PFSK-1 (cell line): ENCODE results near the gene ZP2.

ENCODE experiments used
- FOXP2 ChIP-seq: optimal IDR thresholded peaks from 2 replicates; pipeline ENCODE3; 2011; ENCODE audit warnings: borderline replicate concordance, control low read depth, inconsistent platforms; ENCODE audit not compliant: insufficient read depth; ENCODE audit errors: extremely low read length, extremely low read depth
- POLR2AphosphoS5 ChIP-seq: IDR thresholded peaks from 2 replicates; pipeline ENCODE4 v1.6.1; 2012; ENCODE audit warnings: low read depth, mild to moderate bottlenecking, control low read depth, low read length, moderate library complexity
- REST ChIP-seq, 2 experiments: IDR thresholded peaks; 2 replicates each; pipeline versions ENCODE4 v1.6.1 to v1.8.0; 2011 to 2012; ENCODE audit warnings: low read depth in 2 of 2, low read length in 2 of 2, control low read depth in 1 of 2, inconsistent platforms in 1 of 2, mild to moderate bottlenecking in 1 of 2, moderate library complexity in 1 of 2; ENCODE audit not compliant: insufficient read depth in 1 of 2
- SIN3A ChIP-seq: IDR thresholded peaks from 2 replicates; pipeline ENCODE4 v1.6.1; 2012; ENCODE audit warnings: mild to moderate bottlenecking, low read length, moderate library complexity, borderline replicate concordance; ENCODE audit not compliant: insufficient read depth
- TAF1 ChIP-seq: IDR thresholded peaks from 2 replicates; pipeline ENCODE4 v1.6.1; 2012; ENCODE audit warnings: low read length, control low read depth, borderline replicate concordance; ENCODE audit not compliant: insufficient read depth

ZP2 gene

GRCh38 chr16:21185659-21186325 is 25.6 kb downstream of the ZP2 start:
- no peak for TF ChIP-seq FOXP2
- no peak for TF ChIP-seq REST (IDR thresholded peaks at IDR 0.05; ENCODE audit: insufficient read depth in 1 of 2, low read depth in 2 of 2, low read length in 2 of 2)
- TF ChIP-seq TAF1, result no peak
- no peak for TF ChIP-seq POLR2AphosphoS5
- TF ChIP-seq SIN3A, result no peak

- TF ChIP-seq FOXP2 (no peak), POLR2AphosphoS5 (no peak), REST (IDR thresholded peaks at IDR 0.05; ENCODE audit: insufficient read depth in 1 of 2, low read depth in 2 of 2, low read length in 2 of 2) (no peak), SIN3A (no peak), TAF1 (no peak)
Measured at GRCh38 chr16:21184834-21185233, 26.5 kb downstream of the ZP2 start.

- TF ChIP-seq FOXP2 (no peak), SIN3A (no peak), POLR2AphosphoS5 (no peak), REST (IDR thresholded peaks at IDR 0.05; ENCODE audit: insufficient read depth in 1 of 2, low read depth in 2 of 2, low read length in 2 of 2) (no peak), TAF1 (no peak)
Measured at GRCh38 chr16:21183995-21184394, 27.4 kb downstream of the ZP2 start.

- TF ChIP-seq REST (IDR thresholded peaks at IDR 0.05; ENCODE audit: insufficient read depth in 1 of 2, low read depth in 2 of 2, low read length in 2 of 2) (no peak), SIN3A (no peak), FOXP2 (no peak), POLR2AphosphoS5 (no peak), TAF1 (no peak)
Measured at GRCh38 chr16:21179983-21180365, 31.4 kb downstream of the ZP2 start.
